ENCODE results near the gene LRP10.

- TF ChIP-seq POLR2A (IDR thresholded peaks at IDR 0.05; ENCODE audit: low read length) = no peak
- no peak for TF ChIP-seq GATA1 (IDR thresholded peaks at IDR 0.05; ENCODE audit: low read depth, low read length)
These were observed 46.7 kb upstream of the LRP10 start for GRCh38 chr14:22824711-22825359.
